H9 (cell line): ENCODE measurements around the gene MAP3K20. TPM values are rescaled to one million over a fixed set of nuclear protein-coding genes. Genes with fewer than 3 reads are reported as not detected.

ENCODE experiments used
- DNase-seq: peaks from one replicate; pipeline ENCODE4 v3.0.0-alpha.2; 2017
- H2AFZ ChIP-seq: one replicate; pipeline ENCODE4 v1.6.1; 2013; ENCODE audit warnings: mild to moderate bottlenecking, low read length, control low read depth, moderate library complexity
- H2AK5ac ChIP-seq: 2 replicates; pipeline ENCODE4 v1.6.1; 2013; ENCODE audit warnings: low read length, control low read depth, mixed read lengths; ENCODE audit not compliant: insufficient read length
- H2BK120ac ChIP-seq: one replicate; pipeline ENCODE4 v1.6.1; 2013; ENCODE audit warnings: low read depth, mild to moderate bottlenecking, low read length, control low read depth, inconsistent platforms; ENCODE audit not compliant: poor library complexity, severe bottlenecking
- H2BK12ac ChIP-seq: 2 replicates; pipeline ENCODE4 v1.6.1; 2013; ENCODE audit warnings: low read length, control low read depth, mixed read lengths, low read depth; ENCODE audit not compliant: insufficient read length
- H2BK15ac ChIP-seq: 2 replicates; pipeline ENCODE4 v1.6.1; 2013; ENCODE audit warnings: low read depth, low read length, control low read depth
- H2BK20ac ChIP-seq: one replicate; pipeline ENCODE4 v1.6.1; 2013; ENCODE audit warnings: low read depth, mild to moderate bottlenecking, low read length, control low read depth, inconsistent platforms; ENCODE audit not compliant: poor library complexity, severe bottlenecking
- H2BK5ac ChIP-seq: 2 replicates; pipeline ENCODE4 v1.6.1; 2013; ENCODE audit warnings: low read length, control low read depth, mixed read lengths; ENCODE audit not compliant: insufficient read length
- H3K14ac ChIP-seq: 2 replicates; pipeline ENCODE4 v1.6.1; 2013; ENCODE audit warnings: low read length, control low read depth; ENCODE audit not compliant: insufficient read depth
- H3K18ac ChIP-seq: 2 replicates; pipeline ENCODE4 v1.6.1; 2013; ENCODE audit warnings: low read depth, mild to moderate bottlenecking, mixed read lengths, low read length, control low read depth; ENCODE audit not compliant: insufficient read length
- H3K23ac ChIP-seq: 2 replicates; pipeline ENCODE4 v1.6.1; 2013; ENCODE audit warnings: low read length, control low read depth, mixed read lengths, low read depth; ENCODE audit not compliant: insufficient read length
- H3K23me2 ChIP-seq: 2 replicates; pipeline ENCODE4 v1.6.1; 2013; ENCODE audit warnings: low read depth, mild to moderate bottlenecking, mixed read lengths, low read length, control low read depth; ENCODE audit not compliant: insufficient read length, poor library complexity, severe bottlenecking
- H3K27ac ChIP-seq: 2 replicates; pipeline ENCODE4 v1.5.1; 2013; ENCODE audit warnings: low read length, control low read depth, mixed read lengths, low read depth; ENCODE audit not compliant: insufficient read length
- H3K27me3 ChIP-seq: 2 replicates; pipeline ENCODE4 v1.6.1; 2013; ENCODE audit warnings: low read length, control low read depth, inconsistent platforms; ENCODE audit not compliant: insufficient read depth
- H3K4ac ChIP-seq: 2 replicates; pipeline ENCODE4 v1.6.1; 2013; ENCODE audit warnings: low read depth, mild to moderate bottlenecking, control low read depth, inconsistent platforms, low read length, moderate library complexity
- H3K4me1 ChIP-seq: 2 replicates; pipeline ENCODE4 v1.6.1; 2013; ENCODE audit warnings: low read length, control low read depth, inconsistent platforms; ENCODE audit not compliant: insufficient read depth
- H3K4me2 ChIP-seq: 2 replicates; pipeline ENCODE4 v1.6.1; 2013; ENCODE audit warnings: low read length, control low read depth, mixed read lengths; ENCODE audit not compliant: insufficient read length, insufficient read depth
- H3K56ac ChIP-seq: 2 replicates; pipeline ENCODE4 v1.6.1; 2013; ENCODE audit warnings: low read depth, mild to moderate bottlenecking, mixed read lengths, low read length, control low read depth; ENCODE audit not compliant: insufficient read length
- H3K79me1 ChIP-seq: 2 replicates; pipeline ENCODE4 v1.6.1; 2013; ENCODE audit warnings: low read depth, mild to moderate bottlenecking, moderate library complexity, low read length, control low read depth, inconsistent platforms; ENCODE audit not compliant: insufficient read depth, poor library complexity, severe bottlenecking
- H3K79me2 ChIP-seq: 2 replicates; pipeline ENCODE4 v1.6.1; 2013; ENCODE audit warnings: low read length, control low read depth, inconsistent platforms; ENCODE audit not compliant: insufficient read depth
- H3K9ac ChIP-seq: 2 replicates; pipeline ENCODE4 v1.6.1; 2013; ENCODE audit warnings: low read length, control low read depth, mixed read lengths; ENCODE audit not compliant: insufficient read length; ENCODE audit errors: extremely low read depth
- H3K9me3 ChIP-seq: one replicate; pipeline ENCODE4 v1.6.1; 2013; ENCODE audit warnings: low read depth, low read length, inconsistent platforms; ENCODE audit not compliant: control insufficient read depth
- H3T11ph ChIP-seq: one replicate; pipeline ENCODE4 v1.6.1; 2013; ENCODE audit warnings: mild to moderate bottlenecking, low read length, control low read depth, inconsistent platforms
- H4K20me1 ChIP-seq: one replicate; pipeline ENCODE4 v1.6.1; 2013; ENCODE audit not compliant: control insufficient read depth, insufficient read length, insufficient read depth
- H4K5ac ChIP-seq: 2 replicates; pipeline ENCODE4 v1.6.1; 2013; ENCODE audit warnings: low read depth, mild to moderate bottlenecking, mixed read lengths, low read length, control low read depth; ENCODE audit not compliant: insufficient read length
- H4K8ac ChIP-seq: replicated peaks from 2 replicates; pipeline ENCODE4 v1.6.1; 2013; ENCODE audit warnings: low read length, control low read depth, mixed read lengths, low read depth; ENCODE audit not compliant: insufficient read length
- H4K91ac ChIP-seq: 2 replicates; pipeline ENCODE4 v1.6.1; 2013; ENCODE audit warnings: low read depth, mild to moderate bottlenecking, moderate library complexity, mixed read lengths, low read length, control low read depth; ENCODE audit not compliant: insufficient read length
- H3K27ac Mint-ChIP-seq, 3 experiments: 2 replicates in 2 of 3; 3 replicates in 1 of 3; pipeline ENCODE4 v1.8.0; 2020 to 2021; ENCODE audit warnings: mixed read lengths in 3 of 3, mild to moderate bottlenecking in 1 of 3, moderate library complexity in 1 of 3
- H3K27me3 Mint-ChIP-seq: 2 replicates; pipeline ENCODE4 v1.8.0; 2021; ENCODE audit warnings: low read depth, mild to moderate bottlenecking, moderate library complexity, mixed read lengths
- H3K36me3 Mint-ChIP-seq, 3 experiments: 2 replicates in 2 of 3; 3 replicates in 1 of 3; pipeline ENCODE4 v1.8.0; 2020 to 2021; ENCODE audit warnings: low read depth in 3 of 3, mixed read lengths in 3 of 3; ENCODE audit not compliant: insufficient read depth in 1 of 3
- H3K4me1 Mint-ChIP-seq, 2 experiments: 2 replicates each; pipeline ENCODE4 v1.8.0; 2020; ENCODE audit warnings: mixed read lengths in 2 of 2
- H3K4me3 Mint-ChIP-seq, 2 experiments: 2 replicates in 1 of 2; 3 replicates in 1 of 2; pipeline ENCODE4 v1.8.0; 2020 to 2021; ENCODE audit warnings: mild to moderate bottlenecking in 2 of 2, mixed read lengths in 2 of 2, moderate library complexity in 1 of 2
- H3K9me3 Mint-ChIP-seq, 2 experiments: 2 replicates in 1 of 2; 3 replicates in 1 of 2; pipeline ENCODE4 v1.8.0; 2020; ENCODE audit warnings: mild to moderate bottlenecking in 2 of 2, mixed read lengths in 2 of 2, moderate library complexity in 1 of 2
- CTCF ChIP-seq: fragments of 200-600 bp; sonication (generic); conservative IDR thresholded peaks from 3 replicates; pipeline ENCODE4 v1.8.0; 2021; ENCODE audit warnings: antibody characterized with exemption, mild to moderate bottlenecking
- WGBS: extraction: QIAGEN DNeasy Blood & Tissue Kit; methylation state at CpG from one replicate; pipeline ENCODE4 v1.1.7; 2013; ENCODE audit warnings: missing lambda C conversion rate, low lambda C conversion rate, mixed read lengths; ENCODE audit not compliant: insufficient read length; ENCODE audit errors: extremely low coverage; 5-methylcytosine and 5-hydroxymethylcytosine counted together
- total RNA-seq: library from RNA; stranded (reverse); gene quantifications from 2 replicates; pipeline ENCODE4 v1.2.1, GENCODE V29; 2021

MAP3K20 gene
- total RNA-seq, 1 experiment from 2014 or later: 8.7 TPM

DNA sequence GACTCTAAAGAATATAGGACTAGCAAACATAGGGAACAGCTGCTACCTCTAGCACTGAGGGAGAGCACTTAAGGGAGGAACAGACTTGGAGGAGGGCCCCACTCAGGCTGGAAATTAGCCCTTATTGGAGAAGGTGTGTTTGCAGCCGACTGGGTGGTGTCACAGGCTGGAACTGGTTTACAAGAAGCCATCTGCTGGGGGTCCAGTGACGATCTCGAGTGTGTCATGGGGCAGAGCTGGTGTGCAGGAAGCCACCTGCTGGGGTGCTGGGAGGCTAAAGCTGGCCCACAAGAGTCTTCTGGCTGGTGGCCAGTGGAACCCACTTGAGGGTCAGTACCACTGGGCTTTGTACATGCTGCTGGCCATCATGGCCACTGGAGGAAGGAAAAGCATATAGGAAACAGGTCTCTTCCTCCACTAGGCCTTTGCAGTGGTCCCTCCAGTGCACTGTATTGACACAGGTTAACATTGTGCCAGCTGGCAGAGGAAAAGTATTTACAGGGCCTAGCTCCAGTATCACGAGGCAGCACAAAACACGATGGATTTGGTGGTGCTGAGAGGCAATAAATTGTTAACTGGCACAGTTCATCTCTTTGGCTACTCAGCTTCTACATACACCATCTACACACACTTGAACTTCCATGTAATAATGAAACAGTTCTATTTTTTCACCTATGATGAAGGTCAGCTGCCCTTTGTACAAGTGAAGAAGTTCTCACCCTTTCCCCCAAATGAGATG is 43.6 kb downstream of the MAP3K20 start:
- H3K56ac ChIP-seq: no peak overlapping the region
- no peak overlapping the region for H3K27ac ChIP-seq
- Mint-ChIP-seq H3K36me3 (0 out of 7 replicates have a peak, but pooled peaks cover 0 to 1% (median 0%) of the 10 kb centered on the region in 3 experiments), H3K27ac (no peak overlapping the region), H3K27me3 (no peaks in the 10 kb centered on the region), H3K4me3 (no peak overlapping the region), H3K4me1 (no peaks in the 10 kb centered on the region; a peak in 1 of 4 replicates), H3K9me3 (no peaks in the 10 kb centered on the region)
- no peak overlapping the region for H2BK20ac ChIP-seq
- H3K14ac ChIP-seq: no peak overlapping the region; the same call in 1 of the 2 replicates
- H4K91ac ChIP-seq: no peak overlapping the region
- no CpG with 5 or more reads among the region's 5 CpGs for WGBS
- H2BK120ac ChIP-seq: no peak overlapping the region
- H3K4me1 ChIP-seq: no peaks in the 10 kb centered on the region
- H3K9me3 ChIP-seq: no peaks in the 10 kb centered on the region
- H2BK12ac ChIP-seq: no peak overlapping the region
- H4K8ac ChIP-seq: no peak overlapping the region
- H3K18ac ChIP-seq: no peak overlapping the region
- H2BK5ac ChIP-seq: no peak overlapping the region
- no peak overlapping the region for H3K4me2 ChIP-seq
- no peaks in the 10 kb centered on the region for H3K79me2 ChIP-seq
- no peak for TF ChIP-seq CTCF
- no peak overlapping the region for H3K23ac ChIP-seq
- no peak overlapping the region for H4K5ac ChIP-seq
- no peak overlapping the region for H2AFZ ChIP-seq
- H3K23me2 ChIP-seq: no peaks in the 10 kb centered on the region
- H2AK5ac ChIP-seq: no peak overlapping the region
- H3K79me1 ChIP-seq: no peaks in the 10 kb centered on the region
- no peak overlapping the region for H3T11ph ChIP-seq
- H3K27me3 ChIP-seq: no peaks in the 10 kb centered on the region
- no peak for DNase-seq
- H3K4ac ChIP-seq: no peak overlapping the region
- H3K9ac ChIP-seq: no peak overlapping the region
- no peaks in the 10 kb centered on the region for H4K20me1 ChIP-seq
- no peak overlapping the region for H2BK15ac ChIP-seq
